ENCODE measurements around the gene DNAH17.

GRCh38 chr17:78466786-78467715 lies 110.1 kb downstream of the DNAH17 start:
- TF ChIP-seq CTCF (IDR thresholded peaks at IDR 0.05): no peak
- no peak for TF ChIP-seq POLR2A (IDR thresholded peaks at IDR 0.05)
